ENCODE results near the gene SGK1.

SGK1 gene

GRCh38 chr6:134187154-134187553 lies 130.8 kb downstream of the SGK1 start:
- Histone ChIP-seq H3K27ac (ENCODE audit: low read length) (no peak overlapping the region), H3K4me3 (ENCODE audit: low read length) (no peak overlapping the region), H3K9ac (ENCODE audit: low read length) (no peak overlapping the region), H3K9me3 (ENCODE audit: insufficient read depth, low read length) (no peaks in the 10 kb centered on the region), H3K36me3 (replicated peaks; ENCODE audit: low read depth, low read length) (no peaks in the 10 kb centered on the region), H3K27me3 (ENCODE audit: low read depth, low read length) (no peaks in the 10 kb centered on the region), H3K4me1 (ENCODE audit: low read length) (0 out of 2 replicates have a peak, but pooled peaks cover 2% of the 10 kb centered on the region), H3K79me2 (ENCODE audit: low read length) (no peaks in the 10 kb centered on the region), H4K20me1 (ENCODE audit: insufficient read depth, low read length) (no peaks in the 10 kb centered on the region), H2AFZ (ENCODE audit: low read depth, low read length) (no peak overlapping the region), H3K4me2 (ENCODE audit: low read length) (no peak overlapping the region)
- TF ChIP-seq EZH2phosphoT487 (IDR thresholded peaks at IDR 0.05; ENCODE audit: low read depth), result no peak
- no peak for TF ChIP-seq CTCF (IDR thresholded peaks at IDR 0.05; ENCODE audit: low read depth, low read length)

GRCh38 chr6:134186355-134186754 lies 131.6 kb downstream of the SGK1 start:
- Histone ChIP-seq H3K4me2 (ENCODE audit: low read length) (no peak overlapping the region), H3K27ac (ENCODE audit: low read length) (no peak overlapping the region), H2AFZ (ENCODE audit: low read depth, low read length) (no peak overlapping the region)

GRCh38 chr6:134185277-134185676 lies 132.6 kb downstream of the SGK1 start:
- no peak overlapping the region for H2AFZ ChIP-seq (ENCODE audit: low read depth, low read length)
- no peaks in the 10 kb centered on the region for H4K20me1 ChIP-seq (ENCODE audit: insufficient read depth, low read length)
- H3K27me3 ChIP-seq (ENCODE audit: low read depth, low read length), result no peaks in the 10 kb centered on the region
- no peaks in the 10 kb centered on the region for H3K9me3 ChIP-seq (ENCODE audit: insufficient read depth, low read length)
- H3K27ac ChIP-seq (ENCODE audit: low read length), result no peak overlapping the region
- H3K36me3 ChIP-seq (replicated peaks; ENCODE audit: low read depth, low read length), result no peaks in the 10 kb centered on the region
- no peak overlapping the region for H3K9ac ChIP-seq (ENCODE audit: low read length)
- TF ChIP-seq EZH2phosphoT487 (IDR thresholded peaks at IDR 0.05; ENCODE audit: low read depth) (no peak), CTCF (IDR thresholded peaks at IDR 0.05; ENCODE audit: low read depth, low read length) (no peak)
- H3K4me2 ChIP-seq (ENCODE audit: low read length), result no peak overlapping the region
- no peaks in the 10 kb centered on the region for H3K79me2 ChIP-seq (ENCODE audit: low read length)
- H3K4me3 ChIP-seq (ENCODE audit: low read length), result no peak overlapping the region
- H3K4me1 ChIP-seq (ENCODE audit: low read length), result 0 out of 2 replicates have a peak, but pooled peaks cover 5% of the 10 kb centered on the region

More at GRCh38 chr6:134186355-134186754, 131.6 kb downstream of the SGK1 start:
- no peak for TF ChIP-seq EZH2phosphoT487 (IDR thresholded peaks at IDR 0.05; ENCODE audit: low read depth)
- no peak for TF ChIP-seq CTCF (IDR thresholded peaks at IDR 0.05; ENCODE audit: low read depth, low read length)
- no peak overlapping the region for H3K4me3 ChIP-seq (ENCODE audit: low read length)
- no peaks in the 10 kb centered on the region for H3K36me3 ChIP-seq (replicated peaks; ENCODE audit: low read depth, low read length)
- H4K20me1 ChIP-seq (ENCODE audit: insufficient read depth, low read length), result no peaks in the 10 kb centered on the region
- 0 out of 2 replicates have a peak, but pooled peaks cover 5% of the 10 kb centered on the region for H3K4me1 ChIP-seq (ENCODE audit: low read length)
- no peak overlapping the region for H3K9ac ChIP-seq (ENCODE audit: low read length)
- H3K79me2 ChIP-seq (ENCODE audit: low read length), result no peaks in the 10 kb centered on the region
- no peaks in the 10 kb centered on the region for H3K27me3 ChIP-seq (ENCODE audit: low read depth, low read length)
- no peaks in the 10 kb centered on the region for H3K9me3 ChIP-seq (ENCODE audit: insufficient read depth, low read length)

GRCh38 chr6:134183844-134184243 lies 134.1 kb downstream of the SGK1 start:
- H3K4me3 ChIP-seq (ENCODE audit: low read length), result no peak overlapping the region
- H3K4me1 ChIP-seq (ENCODE audit: low read length), result 0 out of 2 replicates have a peak, but pooled peaks cover 5% of the 10 kb centered on the region
- no peak overlapping the region for H2AFZ ChIP-seq (ENCODE audit: low read depth, low read length)
- no peaks in the 10 kb centered on the region for H3K27me3 ChIP-seq (ENCODE audit: low read depth, low read length)
- H4K20me1 ChIP-seq (ENCODE audit: insufficient read depth, low read length), result no peaks in the 10 kb centered on the region
- H3K79me2 ChIP-seq (ENCODE audit: low read length), result no peaks in the 10 kb centered on the region
- no peaks in the 10 kb centered on the region for H3K9me3 ChIP-seq (ENCODE audit: insufficient read depth, low read length)
- H3K36me3 ChIP-seq (replicated peaks; ENCODE audit: low read depth, low read length), result no peaks in the 10 kb centered on the region
- TF ChIP-seq CTCF (IDR thresholded peaks at IDR 0.05; ENCODE audit: low read depth, low read length) (no peak), EZH2phosphoT487 (IDR thresholded peaks at IDR 0.05; ENCODE audit: low read depth) (no peak)
- H3K9ac ChIP-seq (ENCODE audit: low read length), result no peak overlapping the region
- no peak overlapping the region for H3K27ac ChIP-seq (ENCODE audit: low read length)
- H3K4me2 ChIP-seq (ENCODE audit: low read length), result no peak overlapping the region
